Right lobe of liver (tissue), 6 donors: Measurements from ENCODE around the gene ADGRD1. TPM values are rescaled to one million over a fixed set of nuclear protein-coding genes. Genes with fewer than 3 reads are reported as not detected.

Experiments used
- ATAC-seq, 4 donors: fragments of 200-7000 bp; cut with Tn5 transposase; one replicate each; pipeline ENCODE4 v1.9.1; 2020; ENCODE audit warnings: mild to moderate bottlenecking in 4 of 4, moderate library complexity in 4 of 4
- DNase-seq, 3 donors: peaks; one replicate each; pipeline ENCODE4 v3.0.0-alpha.2; 2020
- H3K27ac ChIP-seq, 3 donors: fragments of 200-600 bp; one replicate each; pipeline ENCODE4 v1.8.0; 2022
- H3K27me3 ChIP-seq, 2 donors: fragments of 200-600 bp; one replicate each; pipeline ENCODE4 v1.8.0; 2022
- H3K36me3 ChIP-seq, 4 donors: fragments of 200-600 bp; sonication (generic) in 1 of 4; one replicate each; pipeline versions ENCODE4 v1.5.1 to v1.8.0; 2017 to 2022; ENCODE audit warnings: control low read depth in 1 of 4
- H3K4me1 ChIP-seq, 4 donors: fragments of 200-600 bp; sonication (generic) in 1 of 4; one replicate each; pipeline versions ENCODE4 v1.5.1 to v1.8.0; 2017 to 2022; ENCODE audit warnings: control low read depth in 1 of 4
- H3K4me3 ChIP-seq, 3 donors: fragments of 200-600 bp; one replicate each; pipeline ENCODE4 v1.8.0; 2022
- H3K9me3 ChIP-seq, 4 donors: fragments of 200-600 bp; sonication (generic) in 1 of 4; one replicate each; pipeline versions ENCODE4 v1.5.1 to v1.8.0; 2017 to 2022; ENCODE audit warnings: control low read depth in 1 of 4
- POLR2A ChIP-seq: fragments of 450-650 bp; IDR thresholded peaks from one replicate; pipeline ENCODE4 v1.6.1; 2017; ENCODE audit warnings: antibody characterized with exemption, mild to moderate bottlenecking
- WGBS: methylation state at CpG from one replicate; pipeline ENCODE4 v1.1.6; 2018; ENCODE audit warnings: low coverage, low lambda C conversion rate; ENCODE audit not compliant: insufficient coverage; ENCODE audit errors: missing lambda C conversion rate; 5-methylcytosine and 5-hydroxymethylcytosine counted together
- intact Hi-C, 2 donors: fragments of 100-400 bp; cut with DNase I; formaldehyde crosslinking; loops; one replicate each; pipeline versions ENCODE4 v1.11.2 to v1.14.1; 2022
- total RNA-seq, 6 experiments: library from RNA; depleted of rRNA in 2 of 6; stranded (reverse); fragments of >200 nt in 2 of 6; fragmentation: NEBNext Ultra II Directional in 3 of 6; extraction: Animal tissue kit (Norgen Biotek cat#: 25700) in 3 of 6; gene quantifications; one replicate each; pipeline versions ENCODE4 v1.1.0 to v1.2.4, GENCODE V29; 2016 to 2023
- TF ChIP-seq, protein P1 (sequence below), 4 donors: fragments of 200-600 bp in 3 of 4; fragments of 450-650 bp in 1 of 4; IDR thresholded peaks; one replicate each; pipeline versions ENCODE4 v1.5.1 to v1.8.0; 2016 to 2022; ENCODE audit warnings: antibody characterized with exemption in 4 of 4, mild to moderate bottlenecking in 2 of 4
- donor health status: DM: no; HTN: yes; CAD: no.
- donor health status: DM: no; HTN: no; CAD: no.
- donor health status: DM: no; HTN: no; CAD: no.
- donor health status: DM: no; HTN: yes; CAD: no.
- donor health status: DM: no; HTN: yes; CAD: no.

Gene ADGRD1
- total RNA-seq, 6 experiments from 2014 or later = 4.7 to 17.0 (median 10.9) TPM

DNA sequence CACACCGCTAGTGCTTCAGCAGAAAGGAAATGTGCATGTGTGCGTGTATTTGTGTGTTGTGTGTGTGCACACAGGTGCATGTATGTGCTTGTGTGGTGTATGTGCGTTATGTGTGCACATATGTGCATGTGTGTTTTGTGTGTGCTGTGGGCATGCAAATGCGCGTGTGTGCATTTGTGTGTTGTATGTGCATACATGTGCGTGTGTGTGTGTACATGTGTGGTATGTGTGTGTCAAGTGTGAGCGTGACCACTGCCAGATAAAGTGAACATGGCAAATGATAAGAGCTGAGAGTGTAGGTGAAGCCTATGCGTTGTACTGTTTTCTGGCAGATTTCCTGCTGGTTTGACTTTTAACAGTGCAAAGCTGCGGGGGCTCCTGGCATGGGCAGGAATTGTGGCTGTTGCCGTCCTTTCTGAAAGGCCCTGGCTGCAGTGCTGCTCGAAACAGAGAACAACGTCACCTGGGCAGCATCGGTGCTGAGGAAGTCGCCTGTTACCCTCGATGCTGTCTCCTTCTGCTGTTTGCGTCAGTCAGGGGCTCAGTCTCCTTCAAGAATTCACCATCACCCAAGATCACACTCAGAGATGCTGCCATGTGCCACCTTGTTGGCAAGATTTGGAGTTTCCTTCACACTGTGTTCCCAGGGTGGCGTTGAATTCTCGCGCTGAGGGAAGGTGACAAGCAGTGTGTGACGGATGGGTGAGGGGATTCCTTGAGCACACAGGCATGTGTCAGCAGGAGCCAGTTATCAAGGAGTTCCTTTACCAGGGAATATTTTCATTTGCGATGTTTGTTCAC, 56.1 kb downstream of the ADGRD1 start:
- DNase-seq (no peak), ATAC-seq (no peak)
- intact Hi-C loops = no loop called here
- H3K9me3 ChIP-seq = no peaks in the 10 kb centered on the region
- TF ChIP-seq POLR2A = no peak
- TF ChIP-seq, protein P1, sequence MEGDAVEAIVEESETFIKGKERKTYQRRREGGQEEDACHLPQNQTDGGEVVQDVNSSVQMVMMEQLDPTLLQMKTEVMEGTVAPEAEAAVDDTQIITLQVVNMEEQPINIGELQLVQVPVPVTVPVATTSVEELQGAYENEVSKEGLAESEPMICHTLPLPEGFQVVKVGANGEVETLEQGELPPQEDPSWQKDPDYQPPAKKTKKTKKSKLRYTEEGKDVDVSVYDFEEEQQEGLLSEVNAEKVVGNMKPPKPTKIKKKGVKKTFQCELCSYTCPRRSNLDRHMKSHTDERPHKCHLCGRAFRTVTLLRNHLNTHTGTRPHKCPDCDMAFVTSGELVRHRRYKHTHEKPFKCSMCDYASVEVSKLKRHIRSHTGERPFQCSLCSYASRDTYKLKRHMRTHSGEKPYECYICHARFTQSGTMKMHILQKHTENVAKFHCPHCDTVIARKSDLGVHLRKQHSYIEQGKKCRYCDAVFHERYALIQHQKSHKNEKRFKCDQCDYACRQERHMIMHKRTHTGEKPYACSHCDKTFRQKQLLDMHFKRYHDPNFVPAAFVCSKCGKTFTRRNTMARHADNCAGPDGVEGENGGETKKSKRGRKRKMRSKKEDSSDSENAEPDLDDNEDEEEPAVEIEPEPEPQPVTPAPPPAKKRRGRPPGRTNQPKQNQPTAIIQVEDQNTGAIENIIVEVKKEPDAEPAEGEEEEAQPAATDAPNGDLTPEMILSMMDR (IDR thresholded peaks at IDR 0.05) = no peak
- no peaks in the 10 kb centered on the region for H3K36me3 ChIP-seq
- no peak overlapping the region for H3K27ac ChIP-seq
- 91% methylated on average over 20 of the region's 21 CpGs for WGBS
- H3K4me3 ChIP-seq = no peak overlapping the region
- H3K27me3 ChIP-seq = no peaks in the 10 kb centered on the region
- peaks cover 0 to 33% (median 12%) of the 10 kb centered on the region in 4 donors for H3K4me1 ChIP-seq

DNA sequence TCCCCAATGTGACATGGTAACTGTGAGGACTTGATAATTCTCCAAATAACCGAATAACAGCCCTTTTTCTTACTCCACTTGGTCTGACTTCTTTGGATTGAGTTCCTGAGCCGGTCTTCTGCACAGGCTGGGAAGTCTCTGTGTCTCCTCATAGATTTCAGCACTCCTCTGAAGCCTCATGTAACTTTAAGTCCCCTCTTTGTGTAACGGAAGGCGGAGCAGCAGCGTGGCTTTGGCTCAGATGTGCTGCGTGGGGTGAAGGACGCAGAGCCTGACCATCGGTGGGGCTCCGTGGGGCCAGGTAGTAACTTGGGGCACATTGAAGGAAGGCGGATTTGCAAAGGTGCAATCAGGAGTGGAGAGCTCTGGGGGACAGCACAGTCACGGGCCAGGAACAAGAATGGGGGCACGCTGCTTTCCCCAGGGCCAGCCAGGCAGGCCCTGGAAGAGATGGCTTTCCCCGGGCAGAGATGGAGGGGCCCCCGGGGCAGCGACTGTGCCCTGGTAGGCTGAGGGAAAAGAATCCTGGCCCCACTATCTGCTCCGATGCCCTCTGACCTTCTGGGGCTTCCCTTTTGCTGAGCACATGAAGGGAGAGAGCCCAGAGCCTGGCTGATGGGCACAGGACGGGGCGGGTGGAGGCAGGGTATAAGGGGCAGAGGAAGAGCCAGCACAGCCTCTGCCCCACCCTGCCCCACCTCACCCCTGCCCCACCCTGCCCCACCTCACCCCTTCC, 56.9 kb downstream of the ADGRD1 start:
- TF ChIP-seq POLR2A = no peak
- TF ChIP-seq, protein P1 (IDR thresholded peaks at IDR 0.05) = no peak
- no peaks in the 10 kb centered on the region for H3K36me3 ChIP-seq
- peak in 1 of 3 donors; percentile 34 for DNase-seq
- H3K4me1 ChIP-seq = peaks cover 0 to 33% (median 12%) of the 10 kb centered on the region in 4 donors
- no peaks in the 10 kb centered on the region for H3K27me3 ChIP-seq
- H3K27ac ChIP-seq = no peak overlapping the region
- ATAC-seq = no peak
- H3K4me3 ChIP-seq = no peak overlapping the region
- 78% methylated on average over 14 of the region's 18 CpGs for WGBS
- intact Hi-C loops = no loop called here
- no peaks in the 10 kb centered on the region for H3K9me3 ChIP-seq

DNA sequence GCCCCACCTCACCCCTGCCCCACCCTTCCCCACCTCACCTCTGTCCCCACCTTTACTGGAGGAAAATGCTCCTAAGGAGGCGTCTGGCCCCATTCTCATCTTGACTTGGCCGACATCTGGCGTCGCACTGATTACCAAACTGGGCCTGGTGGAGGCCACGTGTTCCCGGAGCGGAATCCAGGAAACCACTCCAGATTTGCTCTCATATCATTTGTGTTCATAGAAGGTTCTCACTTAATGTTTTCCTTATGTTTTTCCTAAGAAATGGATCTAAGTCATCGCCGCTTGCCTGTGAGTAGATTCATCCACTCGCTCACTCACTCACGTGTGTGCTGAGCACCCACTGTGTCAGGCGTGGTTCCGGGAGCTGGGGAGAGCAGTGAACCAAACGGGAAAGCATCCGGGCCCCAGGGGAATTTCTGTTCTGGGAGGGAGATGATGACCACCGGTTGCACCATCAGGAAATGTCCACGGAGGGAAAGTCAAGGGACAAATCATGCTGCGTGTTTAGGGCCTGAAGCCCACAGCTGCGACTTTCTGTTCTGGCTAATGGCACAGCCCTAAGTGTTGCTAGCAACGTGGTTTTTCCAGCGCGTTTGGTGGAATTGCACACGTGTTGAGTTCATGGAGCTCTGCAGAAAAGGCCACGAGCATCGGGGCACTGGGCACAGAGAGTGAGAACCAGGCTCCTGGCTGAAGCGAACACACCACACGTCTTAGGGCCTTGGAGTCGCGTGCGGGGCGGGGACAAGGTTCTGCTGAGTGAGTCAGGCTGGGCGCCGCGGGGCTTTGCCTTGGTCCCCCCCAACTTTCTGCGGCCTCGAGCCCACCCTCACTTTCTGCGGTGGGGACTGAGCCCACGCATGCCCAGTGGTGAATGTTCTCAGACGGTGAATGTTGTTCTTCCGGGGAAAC, 57.7 kb downstream of the ADGRD1 start:
- WGBS = 76% methylated on average over 23 of the region's 40 CpGs
- Histone ChIP-seq H3K36me3 (no peaks in the 10 kb centered on the region), H3K4me3 (no peak overlapping the region), H3K27me3 (no peaks in the 10 kb centered on the region), H3K4me1 (peaks cover 0 to 33% (median 12%) of the 10 kb centered on the region in 4 donors), H3K27ac (peak overlapping the region; percentile 26 to 83 (median 79)), H3K9me3 (no peaks in the 10 kb centered on the region)
- ATAC-seq (peak in 2 of 4 donors; percentile 2 to 10), DNase-seq (peak in 1 of 3 donors; percentile 48)
- intact Hi-C loops = no loop called here
- TF ChIP-seq POLR2A = no peak
- TF ChIP-seq, protein P1 (IDR thresholded peaks at IDR 0.05) = no peak
